ENCODE data around the gene SPAG16. TPM values are rescaled to one million over a fixed set of nuclear protein-coding genes. Genes with fewer than 3 reads are reported as not detected.
A peak's percentile ranks its signal among the peaks of the same experiment; 100 is the strongest.

Gene SPAG16
- total RNA-seq, 1 experiment from 2014 or later, result 28.2 TPM

GRCh38 chr2:213491376-213491775 is 207.1 kb downstream of the SPAG16 start:
- Histone ChIP-seq H3K4me3 (no peak overlapping the region), H3K36me3 (no peaks in the 10 kb centered on the region), H3K27ac (no peak overlapping the region), H3K9me3 (replicated peaks) (no peaks in the 10 kb centered on the region), H3K27me3 (no peaks in the 10 kb centered on the region), H3K4me1 (no peaks in the 10 kb centered on the region)
- DNase-seq, result no peak

- Histone ChIP-seq H3K9me3 (replicated peaks) (no peaks in the 10 kb centered on the region), H3K4me1 (no peaks in the 10 kb centered on the region), H3K27me3 (no peaks in the 10 kb centered on the region), H3K4me3 (no peak overlapping the region), H3K27ac (no peak overlapping the region), H3K36me3 (no peaks in the 10 kb centered on the region)
- DNase-seq, result no peak
Observed at GRCh38 chr2:213496226-213496625, 212.0 kb downstream of the SPAG16 start.

GRCh38 chr2:213500881-213501280 is 216.6 kb downstream of the SPAG16 start:
- DNase-seq, result no peak
- no peaks in the 10 kb centered on the region for H3K36me3 ChIP-seq
- no peaks in the 10 kb centered on the region for H3K27me3 ChIP-seq
- H3K4me1 ChIP-seq, result no peaks in the 10 kb centered on the region
- no peaks in the 10 kb centered on the region for H3K9me3 ChIP-seq (replicated peaks)
- H3K4me3 ChIP-seq, result no peak overlapping the region
- H3K27ac ChIP-seq, result no peak overlapping the region

- Histone ChIP-seq H3K36me3 (no peaks in the 10 kb centered on the region), H3K27me3 (no peaks in the 10 kb centered on the region), H3K4me1 (no peaks in the 10 kb centered on the region), H3K4me3 (no peak overlapping the region), H3K27ac (no peak overlapping the region), H3K9me3 (replicated peaks) (no peaks in the 10 kb centered on the region)
- DNase-seq, result no peak
Observed at GRCh38 chr2:213524164-213524563, 239.9 kb downstream of the SPAG16 start.

GRCh38 chr2:213537579-213537978 is 253.3 kb downstream of the SPAG16 start:
- H3K27ac ChIP-seq, result no peak overlapping the region
- H3K4me3 ChIP-seq, result no peak overlapping the region
- H3K36me3 ChIP-seq, result no peaks in the 10 kb centered on the region
- H3K9me3 ChIP-seq (replicated peaks), result no peaks in the 10 kb centered on the region
- no peak for DNase-seq
- peaks cover 3% of the 10 kb centered on the region; the same call in 1 of the 2 replicates for H3K4me1 ChIP-seq
- H3K27me3 ChIP-seq, result no peaks in the 10 kb centered on the region

DNA sequence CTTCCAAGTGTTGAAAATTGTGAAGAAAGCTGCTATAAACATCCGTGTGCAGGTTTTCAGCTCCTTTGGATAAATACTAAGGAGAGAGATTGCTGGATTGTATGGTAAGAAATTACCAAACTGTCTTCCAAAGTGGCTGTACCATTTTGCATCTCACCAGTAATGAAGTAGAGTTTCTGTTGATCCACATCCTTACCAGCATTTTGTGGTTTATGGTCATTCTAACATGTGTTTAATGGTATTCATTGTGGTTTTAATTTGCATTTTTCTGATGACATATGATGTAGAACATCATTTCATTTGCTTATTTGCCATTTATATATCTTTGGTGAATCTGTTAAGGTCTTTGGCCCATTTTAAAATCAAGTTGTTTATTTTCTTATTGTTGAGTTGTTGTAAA is 260.7 kb downstream of the SPAG16 start:
- DNase-seq, result no peak
- Histone ChIP-seq H3K4me3 (no peak overlapping the region), H3K36me3 (no peaks in the 10 kb centered on the region), H3K27ac (no peak overlapping the region), H3K27me3 (no peaks in the 10 kb centered on the region), H3K4me1 (no peaks in the 10 kb centered on the region), H3K9me3 (replicated peaks) (no peaks in the 10 kb centered on the region)

DNA sequence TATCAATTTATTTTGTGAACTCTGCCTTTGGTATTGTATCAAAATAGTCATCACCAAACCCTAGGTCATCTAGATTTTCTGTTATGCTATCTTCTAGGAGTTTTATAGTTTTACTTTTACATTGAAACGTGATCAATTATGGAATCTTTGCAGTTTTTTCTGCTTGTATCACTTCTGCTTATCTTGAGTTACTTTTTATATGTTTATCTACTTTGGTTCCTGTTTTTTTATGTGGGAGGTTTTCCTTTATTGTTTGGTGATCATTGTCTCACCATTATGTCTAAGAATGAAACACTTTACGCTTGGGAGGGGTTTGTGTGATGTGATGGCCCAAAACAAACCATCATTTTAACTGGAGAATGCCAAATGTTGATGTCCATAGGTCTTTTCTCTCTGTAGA is 261.2 kb downstream of the SPAG16 start:
- no peaks in the 10 kb centered on the region for H3K4me1 ChIP-seq
- no peaks in the 10 kb centered on the region for H3K36me3 ChIP-seq
- no peaks in the 10 kb centered on the region for H3K27me3 ChIP-seq
- no peak for DNase-seq
- no peak overlapping the region for H3K27ac ChIP-seq
- no peak overlapping the region for H3K4me3 ChIP-seq
- H3K9me3 ChIP-seq (replicated peaks), result no peaks in the 10 kb centered on the region

DNA sequence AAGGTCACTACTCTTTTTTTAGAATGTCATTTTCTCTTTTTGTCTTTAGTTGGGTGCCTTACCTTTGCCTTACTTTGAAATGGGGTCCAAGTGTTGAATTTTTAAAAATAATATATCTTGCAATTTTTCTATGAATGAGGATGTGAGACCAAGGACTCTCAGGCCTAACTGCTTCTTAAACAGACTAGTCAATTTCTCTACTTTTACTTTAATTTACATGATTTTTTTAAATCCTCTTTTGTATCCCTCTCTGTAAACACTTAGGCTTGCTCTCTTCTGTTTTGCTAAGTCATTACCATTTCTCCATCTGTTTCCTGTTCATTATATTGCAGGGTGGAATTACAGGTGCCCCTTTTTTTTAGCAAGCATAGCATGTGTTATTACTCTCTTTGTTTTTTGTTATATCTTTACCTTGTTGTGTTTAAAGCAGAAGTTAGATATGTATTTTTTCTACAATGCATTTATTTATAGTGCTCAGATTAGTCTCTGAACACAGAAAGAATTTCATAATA is 261.8 kb downstream of the SPAG16 start:
- Histone ChIP-seq H3K27ac (no peak overlapping the region), H3K9me3 (replicated peaks) (no peaks in the 10 kb centered on the region), H3K36me3 (no peaks in the 10 kb centered on the region), H3K27me3 (no peaks in the 10 kb centered on the region), H3K4me1 (no peaks in the 10 kb centered on the region), H3K4me3 (no peak overlapping the region)
- DNase-seq, result no peak

- Histone ChIP-seq H3K36me3 (no peaks in the 10 kb centered on the region), H3K9me3 (replicated peaks) (no peaks in the 10 kb centered on the region), H3K27ac (no peak overlapping the region), H3K4me1 (no peaks in the 10 kb centered on the region), H3K27me3 (no peaks in the 10 kb centered on the region), H3K4me3 (no peak overlapping the region)
- no peak for DNase-seq
Observed at GRCh38 chr2:213551526-213551925, 267.3 kb downstream of the SPAG16 start.

GRCh38 chr2:213559053-213559452 is 274.8 kb downstream of the SPAG16 start:
- no peak overlapping the region for H3K27ac ChIP-seq
- no peaks in the 10 kb centered on the region for H3K4me1 ChIP-seq
- DNase-seq, result peak in 1 of 2 experiments; percentile 24
- no peak overlapping the region for H3K4me3 ChIP-seq
- H3K27me3 ChIP-seq, result no peaks in the 10 kb centered on the region
- no peaks in the 10 kb centered on the region for H3K9me3 ChIP-seq (replicated peaks)
- no peaks in the 10 kb centered on the region for H3K36me3 ChIP-seq

DNA sequence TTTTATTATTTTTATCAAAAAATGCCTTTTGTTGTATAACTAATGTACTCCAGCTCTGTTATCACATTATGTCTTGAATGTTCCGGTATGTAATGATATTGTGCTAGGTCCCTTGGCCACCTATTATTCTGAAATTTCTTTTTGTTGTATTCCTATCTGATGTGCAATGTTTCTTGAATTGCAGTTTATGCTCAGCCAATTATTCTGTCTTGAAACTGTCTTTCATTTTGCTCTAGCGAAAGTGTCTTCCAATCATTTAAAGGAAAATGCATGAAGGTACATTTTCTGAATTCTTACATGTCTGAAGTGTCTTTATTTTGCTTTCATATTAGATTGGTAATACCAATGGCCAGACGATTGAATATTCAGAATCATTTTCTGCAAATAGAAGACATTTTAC is 277.5 kb downstream of the SPAG16 start:
- Histone ChIP-seq H3K27me3 (no peaks in the 10 kb centered on the region), H3K4me1 (no peaks in the 10 kb centered on the region), H3K9me3 (replicated peaks) (no peaks in the 10 kb centered on the region), H3K4me3 (no peak overlapping the region), H3K27ac (no peak overlapping the region), H3K36me3 (no peaks in the 10 kb centered on the region)
- no peak for DNase-seq

- Histone ChIP-seq H3K36me3 (no peaks in the 10 kb centered on the region), H3K27ac (no peak overlapping the region), H3K4me1 (no peaks in the 10 kb centered on the region), H3K4me3 (no peak overlapping the region), H3K27me3 (no peaks in the 10 kb centered on the region), H3K9me3 (replicated peaks) (no peaks in the 10 kb centered on the region)
- DNase-seq, result no peak
Observed at GRCh38 chr2:213562539-213563180, 278.4 kb downstream of the SPAG16 start.

- no peaks in the 10 kb centered on the region for H3K36me3 ChIP-seq
- H3K27ac ChIP-seq, result no peak overlapping the region
- H3K9me3 ChIP-seq (replicated peaks), result no peaks in the 10 kb centered on the region
- no peaks in the 10 kb centered on the region for H3K4me1 ChIP-seq
- no peaks in the 10 kb centered on the region for H3K27me3 ChIP-seq
- H3K4me3 ChIP-seq, result no peak overlapping the region
- DNase-seq, result no peak
Observed at GRCh38 chr2:213566846-213567245, 282.6 kb downstream of the SPAG16 start.

DNA sequence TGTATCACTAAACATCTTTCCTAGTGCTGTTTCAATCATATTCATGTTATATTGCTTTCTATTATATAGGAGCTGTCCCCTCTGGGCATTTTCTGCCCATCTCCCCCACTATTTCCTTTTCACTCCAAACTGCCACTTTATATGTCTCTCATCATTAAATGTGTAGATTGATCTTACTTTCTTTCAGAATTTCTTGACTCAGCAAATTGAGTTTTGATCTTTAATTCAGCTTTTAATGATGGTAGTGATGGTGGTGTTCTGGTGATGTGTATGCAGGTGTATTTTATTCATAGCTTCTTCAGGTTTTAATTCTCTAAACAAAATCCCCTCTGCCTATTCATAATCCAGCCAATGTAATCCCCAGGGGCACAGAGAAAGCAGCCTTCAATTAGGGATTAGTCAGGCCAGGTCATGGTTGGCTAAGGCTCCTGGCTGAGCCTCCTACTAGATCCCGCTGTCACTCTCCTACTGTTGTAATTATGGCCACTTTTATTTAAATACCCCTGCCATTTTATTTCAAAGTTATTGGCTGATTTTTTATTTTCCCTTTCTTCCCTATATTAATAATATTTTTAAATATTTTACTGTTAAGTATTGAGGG is 325.4 kb downstream of the SPAG16 start:
- Histone ChIP-seq H3K9me3 (replicated peaks) (no peaks in the 10 kb centered on the region), H3K27me3 (no peaks in the 10 kb centered on the region), H3K36me3 (no peaks in the 10 kb centered on the region), H3K4me1 (no peaks in the 10 kb centered on the region), H3K4me3 (no peak overlapping the region), H3K27ac (no peak overlapping the region)
- no peak for DNase-seq

GRCh38 chr2:213627054-213627710 is 342.9 kb downstream of the SPAG16 start:
- H3K36me3 ChIP-seq, result no peaks in the 10 kb centered on the region
- no peak overlapping the region for H3K27ac ChIP-seq
- no peak for DNase-seq
- no peaks in the 10 kb centered on the region for H3K9me3 ChIP-seq (replicated peaks)
- no peak overlapping the region for H3K4me3 ChIP-seq
- H3K27me3 ChIP-seq, result no peaks in the 10 kb centered on the region
- no peaks in the 10 kb centered on the region for H3K4me1 ChIP-seq

Data from SJCRH30 (cell line).